ENCODE data around the gene CFAP46. TPM values are rescaled to one million over a fixed set of nuclear protein-coding genes. Genes with fewer than 3 reads are reported as not detected.

CFAP46 gene
- total and polyA plus RNA-seq, 2 experiments from 2014 or later, result 3.1 to 5.4 TPM

GRCh38 chr10:132948351-132948750 lies 6.0 kb upstream of the CFAP46 start:
- peaks cover 7% of the 10 kb centered on the region; the same call in 2 of the 3 replicates for H3K4me1 Mint-ChIP-seq
- no peak overlapping the region for H3K27ac Mint-ChIP-seq
- no peaks in the 10 kb centered on the region for H3K36me3 Mint-ChIP-seq (ENCODE audit: low read depth)
- no peaks in the 10 kb centered on the region; the same call in 1 of the 2 replicates for H3F3A ChIP-seq (replicated peaks; ENCODE audit: low read depth)
- H3K27me3 Mint-ChIP-seq (ENCODE audit: insufficient read depth, low read depth, poor library complexity), result peaks cover 8% of the 10 kb centered on the region
- no peaks in the 10 kb centered on the region for H3K9me3 Mint-ChIP-seq
- H3K4me1 ChIP-seq (ENCODE audit: insufficient read depth), result peaks cover 6% of the 10 kb centered on the region; the same call in 1 of the 2 replicates
- H3K27me3 ChIP-seq (ENCODE audit: insufficient read depth), result no peaks in the 10 kb centered on the region
- H3K4me3 Mint-ChIP-seq, result no peak overlapping the region
- no peaks in the 10 kb centered on the region for H3K36me3 ChIP-seq (ENCODE audit: insufficient read depth)
- H3K79me2 ChIP-seq (replicated peaks; ENCODE audit: insufficient read depth), result no peaks in the 10 kb centered on the region
- ATAC-seq (no peak), DNase-seq (ENCODE audit: low spot score) (no peak)
- no peaks in the 10 kb centered on the region for H3K9me2 ChIP-seq (ENCODE audit: insufficient read depth)
- H2AFZ ChIP-seq, result no peak overlapping the region
- no peak overlapping the region for H3K27ac ChIP-seq (ENCODE audit: low read depth)
- H4K20me1 ChIP-seq (replicated peaks; ENCODE audit: insufficient read depth), result no peaks in the 10 kb centered on the region
- TF ChIP-seq EZH2 (IDR thresholded peaks at IDR 0.05; ENCODE audit: low read depth, unreplicated experiment) (no peak), ZNF114 (CRISPR knock-in tag; IDR thresholded peaks at IDR 0.05) (no peak), ZNF462 (CRISPR knock-in tag; IDR thresholded peaks at IDR 0.05) (no peak), NANOG (IDR thresholded peaks at IDR 0.05; ENCODE audit: borderline replicate concordance) (no peak), JUNB (IDR thresholded peaks at IDR 0.05; ENCODE audit: unreplicated experiment) (no peak), CREB1 (CRISPR knock-in tag; IDR thresholded peaks at IDR 0.05; ENCODE audit: low read depth) (no peak), REST (IDR thresholded peaks at IDR 0.05; ENCODE audit: unreplicated experiment) (no peak), EZH2phosphoT487 (IDR thresholded peaks at IDR 0.05; ENCODE audit: unreplicated experiment) (no peak), ZNF331 (CRISPR knock-in tag; IDR thresholded peaks at IDR 0.05; ENCODE audit: low read depth) (no peak), STAT1 (IDR thresholded peaks at IDR 0.05; ENCODE audit: unreplicated experiment) (no peak), POLR2AphosphoS5 (IDR thresholded peaks at IDR 0.05; ENCODE audit: low read depth) (no peak)
- TF ChIP-seq, protein P1, sequence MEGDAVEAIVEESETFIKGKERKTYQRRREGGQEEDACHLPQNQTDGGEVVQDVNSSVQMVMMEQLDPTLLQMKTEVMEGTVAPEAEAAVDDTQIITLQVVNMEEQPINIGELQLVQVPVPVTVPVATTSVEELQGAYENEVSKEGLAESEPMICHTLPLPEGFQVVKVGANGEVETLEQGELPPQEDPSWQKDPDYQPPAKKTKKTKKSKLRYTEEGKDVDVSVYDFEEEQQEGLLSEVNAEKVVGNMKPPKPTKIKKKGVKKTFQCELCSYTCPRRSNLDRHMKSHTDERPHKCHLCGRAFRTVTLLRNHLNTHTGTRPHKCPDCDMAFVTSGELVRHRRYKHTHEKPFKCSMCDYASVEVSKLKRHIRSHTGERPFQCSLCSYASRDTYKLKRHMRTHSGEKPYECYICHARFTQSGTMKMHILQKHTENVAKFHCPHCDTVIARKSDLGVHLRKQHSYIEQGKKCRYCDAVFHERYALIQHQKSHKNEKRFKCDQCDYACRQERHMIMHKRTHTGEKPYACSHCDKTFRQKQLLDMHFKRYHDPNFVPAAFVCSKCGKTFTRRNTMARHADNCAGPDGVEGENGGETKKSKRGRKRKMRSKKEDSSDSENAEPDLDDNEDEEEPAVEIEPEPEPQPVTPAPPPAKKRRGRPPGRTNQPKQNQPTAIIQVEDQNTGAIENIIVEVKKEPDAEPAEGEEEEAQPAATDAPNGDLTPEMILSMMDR (conservative IDR thresholded peaks at IDR 0.05; ENCODE audit: low read depth in 2 of 2), result no peak
- TF ChIP-seq, protein P2, sequence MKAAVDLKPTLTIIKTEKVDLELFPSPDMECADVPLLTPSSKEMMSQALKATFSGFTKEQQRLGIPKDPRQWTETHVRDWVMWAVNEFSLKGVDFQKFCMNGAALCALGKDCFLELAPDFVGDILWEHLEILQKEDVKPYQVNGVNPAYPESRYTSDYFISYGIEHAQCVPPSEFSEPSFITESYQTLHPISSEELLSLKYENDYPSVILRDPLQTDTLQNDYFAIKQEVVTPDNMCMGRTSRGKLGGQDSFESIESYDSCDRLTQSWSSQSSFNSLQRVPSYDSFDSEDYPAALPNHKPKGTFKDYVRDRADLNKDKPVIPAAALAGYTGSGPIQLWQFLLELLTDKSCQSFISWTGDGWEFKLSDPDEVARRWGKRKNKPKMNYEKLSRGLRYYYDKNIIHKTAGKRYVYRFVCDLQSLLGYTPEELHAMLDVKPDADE (IDR thresholded peaks at IDR 0.05), result no peak
- no peak overlapping the region for H3K4me3 ChIP-seq
- no peak overlapping the region for H3K4me2 ChIP-seq
